ENCODE data around the gene LRRC71. TPM values are rescaled to one million over a fixed set of nuclear protein-coding genes. Genes with fewer than 3 reads are reported as not detected.

LRRC71 gene
- total RNA-seq, result not detected
- not detected for polyA plus RNA-seq

GRCh38 chr1:156920233-156921052 lies at the start of gene LRRC71:
Gene LRRC71 (plus strand): TSS chr1:156920632. CDS start chr1:156920804, 172 bp downstream.
- H3K4me1 ChIP-seq (ENCODE audit: control insufficient read depth, insufficient read depth, low read length, poor library complexity, severe bottlenecking), result peaks cover 21% of the 10 kb centered on the region
- Mint-ChIP-seq H3K9me3 (peaks cover 0 to 2% (median 0%) of the 10 kb centered on the region in 7 donors), H3K27ac (no peak within 1 kb of the TSS), H3K4me1 (peaks cover 0 to 22% (median 8%) of the 10 kb centered on the region in 4 donors), H3K27me3 (peaks cover 89% of the 10 kb centered on the region), H3K4me3 (peak within 1 kb of the TSS in 1 of 4 donors; percentile 2), H3K36me3 (no peaks in the 10 kb centered on the region)
- H3K27ac ChIP-seq (ENCODE audit: insufficient read depth, low read length, poor library complexity, severe bottlenecking), result no peak within 1 kb of the TSS
- H3K9me3 ChIP-seq (ENCODE audit: control insufficient read depth in 2 of 2, low read length in 2 of 2), result no peaks in the 10 kb centered on the region
- no peaks in the 10 kb centered on the region for H3K36me3 ChIP-seq (ENCODE audit: control insufficient read depth, insufficient read depth, low read length)
- ATAC-seq (ENCODE audit: low read depth in 2 of 2), result peak; percentile 60 to 66
- peaks cover 32% of the 10 kb centered on the region for H3K27me3 ChIP-seq (ENCODE audit: control insufficient read depth, insufficient read depth, low read length)
- peak; percentile 11 to 62 (median 40) for DNase-seq
- H3K4me3 ChIP-seq (ENCODE audit: low read depth, low read length), result no peak within 1 kb of the TSS

DNA sequence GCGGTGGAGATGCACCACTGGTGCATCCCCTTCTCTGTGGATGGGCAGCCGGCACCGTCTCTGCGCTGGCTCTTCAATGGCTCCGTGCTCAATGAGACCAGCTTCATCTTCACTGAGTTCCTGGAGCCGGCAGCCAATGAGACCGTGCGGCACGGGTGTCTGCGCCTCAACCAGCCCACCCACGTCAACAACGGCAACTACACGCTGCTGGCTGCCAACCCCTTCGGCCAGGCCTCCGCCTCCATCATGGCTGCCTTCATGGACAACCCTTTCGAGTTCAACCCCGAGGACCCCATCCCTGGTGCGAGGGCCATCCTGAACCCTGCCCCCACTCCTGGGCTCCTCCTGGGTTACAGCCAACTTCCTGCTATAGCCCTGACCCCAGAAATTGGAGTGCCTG lies 46.8 kb upstream of the LRRC71 start:
- Mint-ChIP-seq H3K27ac (no peak overlapping the region), H3K27me3 (peaks cover 15% of the 10 kb centered on the region), H3K4me1 (no peaks in the 10 kb centered on the region), H3K4me3 (no peak overlapping the region), H3K9me3 (peaks cover 0 to 1% (median 0%) of the 10 kb centered on the region in 7 donors), H3K36me3 (no peaks in the 10 kb centered on the region)
- Histone ChIP-seq H3K9me3 (ENCODE audit: control insufficient read depth in 2 of 2, low read length in 2 of 2) (no peaks in the 10 kb centered on the region), H3K27ac (ENCODE audit: insufficient read depth, low read length, poor library complexity, severe bottlenecking) (no peak overlapping the region), H3K4me1 (ENCODE audit: control insufficient read depth, insufficient read depth, low read length, poor library complexity, severe bottlenecking) (no peaks in the 10 kb centered on the region), H3K36me3 (ENCODE audit: control insufficient read depth, insufficient read depth, low read length) (no peaks in the 10 kb centered on the region), H3K4me3 (ENCODE audit: low read depth, low read length) (no peak overlapping the region), H3K27me3 (ENCODE audit: control insufficient read depth, insufficient read depth, low read length) (peaks cover 1% of the 10 kb centered on the region)
- DNase-seq (no peak), ATAC-seq (ENCODE audit: low read depth in 2 of 2) (no peak)

DNA sequence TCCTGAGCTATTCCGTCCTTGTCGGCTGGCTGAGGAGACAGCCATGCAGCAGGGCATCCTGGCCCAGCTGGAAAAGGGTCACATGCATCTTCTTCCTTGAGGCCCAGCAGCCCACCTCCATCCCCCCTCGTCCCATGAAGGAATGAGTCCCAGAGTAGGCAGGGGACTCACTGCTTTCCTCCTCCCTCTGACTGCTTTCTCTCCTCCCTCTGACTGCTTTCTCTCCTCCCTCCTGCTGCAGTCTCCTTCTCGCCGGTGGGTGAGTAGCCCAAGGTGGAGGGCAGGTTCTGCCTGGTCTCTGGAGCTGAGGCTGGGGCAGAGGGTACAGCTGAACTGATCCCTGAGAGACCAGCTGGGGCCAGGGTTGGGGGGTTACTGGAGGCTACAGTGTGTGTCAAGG lies 46.3 kb upstream of the LRRC71 start:
- H3K36me3 Mint-ChIP-seq, result no peaks in the 10 kb centered on the region
- H3K4me1 Mint-ChIP-seq, result no peaks in the 10 kb centered on the region
- H3K4me1 ChIP-seq (ENCODE audit: control insufficient read depth, insufficient read depth, low read length, poor library complexity, severe bottlenecking), result no peaks in the 10 kb centered on the region
- H3K27ac ChIP-seq (ENCODE audit: insufficient read depth, low read length, poor library complexity, severe bottlenecking), result no peak overlapping the region
- peaks cover 12% of the 10 kb centered on the region for H3K27me3 Mint-ChIP-seq
- peaks cover 1% of the 10 kb centered on the region for H3K27me3 ChIP-seq (ENCODE audit: control insufficient read depth, insufficient read depth, low read length)
- no peak overlapping the region for H3K4me3 Mint-ChIP-seq
- no peaks in the 10 kb centered on the region for H3K9me3 ChIP-seq (ENCODE audit: control insufficient read depth in 2 of 2, low read length in 2 of 2)
- no peak overlapping the region for H3K27ac Mint-ChIP-seq
- DNase-seq, result no peak
- no peak for ATAC-seq (ENCODE audit: low read depth in 2 of 2)
- peaks cover 0 to 1% (median 0%) of the 10 kb centered on the region in 7 donors for H3K9me3 Mint-ChIP-seq
- no peaks in the 10 kb centered on the region for H3K36me3 ChIP-seq (ENCODE audit: control insufficient read depth, insufficient read depth, low read length)
- no peak overlapping the region for H3K4me3 ChIP-seq (ENCODE audit: low read depth, low read length)

DNA sequence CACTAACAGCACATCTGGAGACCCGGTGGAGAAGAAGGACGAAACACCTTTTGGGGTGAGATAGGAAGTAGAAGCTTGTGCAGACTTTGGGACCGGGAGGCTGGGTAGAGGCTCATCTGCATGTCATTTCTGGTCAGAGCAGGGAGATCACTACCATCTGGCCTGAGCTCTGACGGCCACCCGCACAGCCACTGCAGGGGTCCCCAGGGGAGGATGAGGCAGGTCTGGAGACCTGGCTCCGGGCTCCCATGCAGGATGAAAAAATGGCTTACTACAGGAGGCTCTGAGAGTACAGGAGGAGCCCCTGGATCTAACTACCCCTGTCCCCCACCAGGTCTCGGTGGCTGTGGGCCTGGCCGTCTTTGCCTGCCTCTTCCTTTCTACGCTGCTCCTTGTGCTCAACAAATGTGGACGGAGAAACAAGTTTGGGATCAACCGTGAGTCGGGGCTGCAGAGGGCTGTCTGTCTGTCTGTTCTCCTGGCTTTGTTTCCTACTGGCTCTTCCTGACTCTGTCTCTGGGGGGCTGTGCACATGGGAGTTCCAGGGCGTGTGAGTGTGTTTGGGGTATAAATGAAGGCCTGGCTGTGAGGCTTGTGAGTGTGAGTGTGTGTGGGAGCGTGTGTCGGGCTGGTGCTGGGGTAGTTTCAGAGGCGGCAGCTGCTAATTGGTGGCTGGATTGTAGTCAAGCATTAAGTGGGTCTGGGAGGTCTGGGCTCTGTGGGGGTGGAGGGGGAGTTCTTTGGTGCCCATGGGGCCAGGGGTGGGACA lies 45.7 kb upstream of the LRRC71 start:
- Mint-ChIP-seq H3K4me1 (no peaks in the 10 kb centered on the region), H3K27me3 (peaks cover 6% of the 10 kb centered on the region), H3K4me3 (no peak overlapping the region), H3K36me3 (no peaks in the 10 kb centered on the region), H3K9me3 (peaks cover 0 to 1% (median 0%) of the 10 kb centered on the region in 7 donors), H3K27ac (peak overlapping the region in 2 of 3 donors; percentile 7 to 59)
- Histone ChIP-seq H3K27ac (ENCODE audit: insufficient read depth, low read length, poor library complexity, severe bottlenecking) (no peak overlapping the region), H3K4me1 (ENCODE audit: control insufficient read depth, insufficient read depth, low read length, poor library complexity, severe bottlenecking) (no peaks in the 10 kb centered on the region), H3K27me3 (ENCODE audit: control insufficient read depth, insufficient read depth, low read length) (peaks cover 1% of the 10 kb centered on the region), H3K4me3 (ENCODE audit: low read depth, low read length) (no peak overlapping the region), H3K36me3 (ENCODE audit: control insufficient read depth, insufficient read depth, low read length) (no peaks in the 10 kb centered on the region), H3K9me3 (ENCODE audit: control insufficient read depth in 2 of 2, low read length in 2 of 2) (no peaks in the 10 kb centered on the region)
- DNase-seq (no peak), ATAC-seq (ENCODE audit: low read depth in 2 of 2) (no peak)

DNA sequence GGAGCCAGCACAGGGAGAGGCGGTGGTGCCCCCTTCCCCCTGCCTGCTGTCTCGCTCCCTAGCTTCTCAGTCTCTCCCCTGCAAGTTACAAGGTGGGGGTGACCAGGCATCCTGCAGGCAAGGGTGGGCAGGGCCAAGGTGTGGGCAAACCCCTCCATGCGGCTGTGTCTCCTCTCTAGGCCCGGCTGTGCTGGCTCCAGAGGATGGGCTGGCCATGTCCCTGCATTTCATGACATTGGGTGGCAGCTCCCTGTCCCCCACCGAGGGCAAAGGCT lies 45.2 kb upstream of the LRRC71 start:
- Histone ChIP-seq H3K9me3 (ENCODE audit: control insufficient read depth in 2 of 2, low read length in 2 of 2) (no peaks in the 10 kb centered on the region), H3K27me3 (ENCODE audit: control insufficient read depth, insufficient read depth, low read length) (peaks cover 1% of the 10 kb centered on the region), H3K36me3 (ENCODE audit: control insufficient read depth, insufficient read depth, low read length) (no peaks in the 10 kb centered on the region), H3K4me1 (ENCODE audit: control insufficient read depth, insufficient read depth, low read length, poor library complexity, severe bottlenecking) (no peaks in the 10 kb centered on the region), H3K27ac (ENCODE audit: insufficient read depth, low read length, poor library complexity, severe bottlenecking) (no peak overlapping the region), H3K4me3 (ENCODE audit: low read depth, low read length) (no peak overlapping the region)
- Mint-ChIP-seq H3K27me3 (peaks cover 6% of the 10 kb centered on the region), H3K9me3 (peaks cover 0 to 1% (median 0%) of the 10 kb centered on the region in 7 donors), H3K4me3 (no peak overlapping the region), H3K36me3 (no peaks in the 10 kb centered on the region), H3K4me1 (no peaks in the 10 kb centered on the region), H3K27ac (no peak overlapping the region)
- ATAC-seq (ENCODE audit: low read depth in 2 of 2) (no peak), DNase-seq (no peak)

DNA sequence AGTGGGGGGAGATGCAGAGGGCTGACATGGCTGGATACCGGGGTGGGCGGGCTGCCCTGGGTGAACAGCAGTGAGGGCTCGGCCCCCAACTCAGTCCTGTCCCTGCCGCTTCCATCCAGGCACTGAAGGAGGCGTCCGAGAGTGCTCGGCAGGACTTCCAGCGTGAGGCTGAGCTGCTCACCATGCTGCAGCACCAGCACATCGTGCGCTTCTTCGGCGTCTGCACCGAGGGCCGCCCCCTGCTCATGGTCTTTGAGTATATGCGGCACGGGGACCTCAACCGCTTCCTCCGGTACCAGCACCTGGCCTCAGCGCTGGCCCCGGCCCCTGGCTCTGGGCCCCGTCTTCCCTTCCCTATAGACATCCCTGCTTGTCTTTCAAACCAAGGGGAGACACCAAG lies 44.2 kb upstream of the LRRC71 start:
- Histone ChIP-seq H3K9me3 (ENCODE audit: control insufficient read depth in 2 of 2, low read length in 2 of 2) (no peaks in the 10 kb centered on the region), H3K27me3 (ENCODE audit: control insufficient read depth, insufficient read depth, low read length) (no peaks in the 10 kb centered on the region), H3K4me3 (ENCODE audit: low read depth, low read length) (no peak overlapping the region), H3K27ac (ENCODE audit: insufficient read depth, low read length, poor library complexity, severe bottlenecking) (no peak overlapping the region), H3K4me1 (ENCODE audit: control insufficient read depth, insufficient read depth, low read length, poor library complexity, severe bottlenecking) (no peaks in the 10 kb centered on the region), H3K36me3 (ENCODE audit: control insufficient read depth, insufficient read depth, low read length) (no peaks in the 10 kb centered on the region)
- Mint-ChIP-seq H3K36me3 (no peaks in the 10 kb centered on the region), H3K27ac (no peak overlapping the region), H3K4me3 (no peak overlapping the region), H3K27me3 (peaks cover 6% of the 10 kb centered on the region), H3K9me3 (peaks cover 0 to 1% (median 0%) of the 10 kb centered on the region in 7 donors), H3K4me1 (no peaks in the 10 kb centered on the region)
- no peak for ATAC-seq (ENCODE audit: low read depth in 2 of 2)
- no peak for DNase-seq

DNA sequence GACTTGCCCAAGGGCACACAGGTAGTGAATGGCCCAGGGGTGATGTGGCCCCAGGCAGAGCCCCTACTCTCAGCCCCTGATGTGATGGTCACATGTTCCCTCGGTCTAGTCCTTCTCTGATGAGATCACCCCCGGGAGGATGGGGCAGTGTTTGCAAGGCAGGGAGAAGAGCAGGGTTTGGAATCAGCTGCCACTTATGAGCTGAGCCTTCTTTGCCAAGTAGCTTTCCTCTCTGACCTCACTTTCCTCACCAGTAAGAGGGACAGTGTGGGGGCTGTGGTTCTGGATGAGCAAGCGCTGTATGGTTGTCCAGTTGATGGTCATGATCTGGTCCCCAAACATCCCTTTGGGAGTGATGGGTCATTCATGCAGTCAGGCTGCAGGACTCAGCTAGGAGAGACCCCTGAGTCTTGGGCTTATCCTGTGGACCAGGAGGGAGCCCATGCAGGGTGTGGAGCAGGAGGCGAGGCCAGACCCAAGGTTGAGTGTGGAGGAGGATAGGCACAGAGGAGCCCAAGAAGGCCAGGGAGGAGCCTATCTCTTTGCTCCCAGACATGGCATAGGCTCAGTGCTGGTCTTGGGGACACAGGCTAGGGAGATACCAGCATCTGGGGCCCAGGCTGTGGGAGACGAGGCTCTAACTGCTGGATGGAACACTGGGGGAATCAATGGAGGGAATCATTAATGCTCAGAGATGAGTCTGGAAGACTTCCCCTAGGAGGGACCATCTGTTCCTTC lies 42.8 kb upstream of the LRRC71 start:
- H3K36me3 Mint-ChIP-seq, result no peaks in the 10 kb centered on the region
- ATAC-seq (ENCODE audit: low read depth in 2 of 2) (no peak), DNase-seq (no peak)
- H3K36me3 ChIP-seq (ENCODE audit: control insufficient read depth, insufficient read depth, low read length), result no peaks in the 10 kb centered on the region
- peak overlapping the region in 1 of 3 donors; percentile 71 for H3K27ac Mint-ChIP-seq
- H3K4me1 Mint-ChIP-seq, result no peaks in the 10 kb centered on the region
- peaks cover 8% of the 10 kb centered on the region for H3K27me3 Mint-ChIP-seq
- peaks cover 0 to 1% (median 0%) of the 10 kb centered on the region in 7 donors for H3K9me3 Mint-ChIP-seq
- H3K27me3 ChIP-seq (ENCODE audit: control insufficient read depth, insufficient read depth, low read length), result no peaks in the 10 kb centered on the region
- no peak overlapping the region for H3K4me3 Mint-ChIP-seq
- no peaks in the 10 kb centered on the region for H3K4me1 ChIP-seq (ENCODE audit: control insufficient read depth, insufficient read depth, low read length, poor library complexity, severe bottlenecking)
- no peak overlapping the region for H3K4me3 ChIP-seq (ENCODE audit: low read depth, low read length)
- no peaks in the 10 kb centered on the region for H3K9me3 ChIP-seq (ENCODE audit: control insufficient read depth in 2 of 2, low read length in 2 of 2)
- H3K27ac ChIP-seq (ENCODE audit: insufficient read depth, low read length, poor library complexity, severe bottlenecking), result no peak overlapping the region

All from CD4-positive, CD25-positive, alpha-beta regulatory T cell (primary cell).